ENCODE results near the gene C9orf78. TPM values are rescaled to one million over a fixed set of nuclear protein-coding genes. Genes with fewer than 3 reads are reported as not detected.

The C9orf78 gene
- total RNA-seq, 4 donors from 2014 or later = 44.1 to 98.0 (median 45.0) TPM

- ATAC-seq (ENCODE audit: low FRiP score) (no peak), DNase-seq (ENCODE audit: low spot score) (no peak)
- TF ChIP-seq, protein P1, sequence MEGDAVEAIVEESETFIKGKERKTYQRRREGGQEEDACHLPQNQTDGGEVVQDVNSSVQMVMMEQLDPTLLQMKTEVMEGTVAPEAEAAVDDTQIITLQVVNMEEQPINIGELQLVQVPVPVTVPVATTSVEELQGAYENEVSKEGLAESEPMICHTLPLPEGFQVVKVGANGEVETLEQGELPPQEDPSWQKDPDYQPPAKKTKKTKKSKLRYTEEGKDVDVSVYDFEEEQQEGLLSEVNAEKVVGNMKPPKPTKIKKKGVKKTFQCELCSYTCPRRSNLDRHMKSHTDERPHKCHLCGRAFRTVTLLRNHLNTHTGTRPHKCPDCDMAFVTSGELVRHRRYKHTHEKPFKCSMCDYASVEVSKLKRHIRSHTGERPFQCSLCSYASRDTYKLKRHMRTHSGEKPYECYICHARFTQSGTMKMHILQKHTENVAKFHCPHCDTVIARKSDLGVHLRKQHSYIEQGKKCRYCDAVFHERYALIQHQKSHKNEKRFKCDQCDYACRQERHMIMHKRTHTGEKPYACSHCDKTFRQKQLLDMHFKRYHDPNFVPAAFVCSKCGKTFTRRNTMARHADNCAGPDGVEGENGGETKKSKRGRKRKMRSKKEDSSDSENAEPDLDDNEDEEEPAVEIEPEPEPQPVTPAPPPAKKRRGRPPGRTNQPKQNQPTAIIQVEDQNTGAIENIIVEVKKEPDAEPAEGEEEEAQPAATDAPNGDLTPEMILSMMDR (IDR thresholded peaks at IDR 0.05) = no peak
Measured at GRCh38 chr9:129873563-129874190, 38.6 kb upstream of the C9orf78 start.

GRCh38 chr9:129871046-129871445, 36.0 kb upstream of the C9orf78 start:
- ATAC-seq (ENCODE audit: low FRiP score) (no peak), DNase-seq (ENCODE audit: low spot score) (no peak)
- TF ChIP-seq, protein P1 (IDR thresholded peaks at IDR 0.05) = no peak

- DNase-seq (ENCODE audit: low spot score) (no peak), ATAC-seq (ENCODE audit: low FRiP score) (no peak)
- TF ChIP-seq, protein P1 (IDR thresholded peaks at IDR 0.05) = no peak
Measured at GRCh38 chr9:129869585-129870501, 34.8 kb upstream of the C9orf78 start.

- DNase-seq (ENCODE audit: low spot score) = no peak
- TF ChIP-seq, protein P1 (IDR thresholded peaks at IDR 0.05) = no peak
Measured at GRCh38 chr9:129868872-129869486, 33.9 kb upstream of the C9orf78 start.

GRCh38 chr9:129868023-129868871, 33.2 kb upstream of the C9orf78 start:
- DNase-seq (ENCODE audit: low spot score) (no peak), ATAC-seq (ENCODE audit: low FRiP score) (no peak)
- TF ChIP-seq, protein P1 (IDR thresholded peaks at IDR 0.05) = no peak

More at GRCh38 chr9:129868872-129869486, 33.9 kb upstream of the C9orf78 start:
- ATAC-seq (ENCODE audit: low FRiP score) = no peak

Data from omental fat pad (tissue), 4 donors.